T47D (cell line): ENCODE measurements around the gene CDYL2.

Experiments used
- DNase-seq, 2 experiments: peaks; one replicate each; pipeline versions ENCODE4 v3.0.0 to v3.0.0-alpha.2; 2011 to 2012; ENCODE audit warnings: low read depth in 1 of 2, low spot score in 1 of 2
- JUND ChIP-seq: IDR thresholded peaks from 2 replicates; pipeline ENCODE4 v1.6.1; 2012; ENCODE audit warnings: low read depth
- in situ Hi-C: cut with HindIII; loops from 2 replicates; pipeline ENCODE4 v1.10.0; 2016; ENCODE audit warnings: low sequenced_read_pairs, low pct_unique_long_range_greater_than_20kb

The CDYL2 gene

GRCh38 chr16:80614908-80615671 lies 189.3 kb downstream of the CDYL2 start:
- in situ Hi-C loops, result no loop called here
- peak; percentile 60; the same call in 1 of the 2 replicates for TF ChIP-seq JUND
- peak in 1 of 2 experiments; percentile 75 for DNase-seq

GRCh38 chr16:80612461-80613017 lies 191.9 kb downstream of the CDYL2 start:
- no peak for DNase-seq
- in situ Hi-C loops, result no loop called here
- TF ChIP-seq JUND, result no peak

GRCh38 chr16:80611930-80612327 lies 192.5 kb downstream of the CDYL2 start:
- DNase-seq, result no peak
- no peak for TF ChIP-seq JUND
- in situ Hi-C loops, result no loop called here

GRCh38 chr16:80611171-80611929 lies 193.0 kb downstream of the CDYL2 start:
- no peak for DNase-seq
- in situ Hi-C loops, result no loop called here
- TF ChIP-seq JUND, result no peak

- in situ Hi-C loops, result no loop called here
- no peak for DNase-seq
- no peak for TF ChIP-seq JUND
Measured at GRCh38 chr16:80610481-80611156, 193.8 kb downstream of the CDYL2 start.

- no peak for DNase-seq
- no peak for TF ChIP-seq JUND
Measured at GRCh38 chr16:80608946-80609345, 195.5 kb downstream of the CDYL2 start.

GRCh38 chr16:80607204-80607603 lies 197.2 kb downstream of the CDYL2 start:
- TF ChIP-seq JUND, result no peak
- DNase-seq, result peak in 1 of 2 experiments; percentile 44

More at GRCh38 chr16:80608946-80609345, 195.5 kb downstream of the CDYL2 start:
- in situ Hi-C loops, result no loop called here

GRCh38 chr16:80606221-80606766 lies 198.1 kb downstream of the CDYL2 start:
- no peak for TF ChIP-seq JUND
- DNase-seq, result no peak
- in situ Hi-C loops, result no loop called here

More at GRCh38 chr16:80607204-80607603, 197.2 kb downstream of the CDYL2 start:
- in situ Hi-C loops, result no loop called here

GRCh38 chr16:80604600-80605355 lies 199.6 kb downstream of the CDYL2 start:
- in situ Hi-C loops, result no loop called here
- TF ChIP-seq JUND, result no peak
- DNase-seq, result no peak

GRCh38 chr16:80602894-80603293 lies 201.5 kb downstream of the CDYL2 start:
- DNase-seq, result no peak
- no peak for TF ChIP-seq JUND
- in situ Hi-C loops, result no loop called here

- TF ChIP-seq JUND, result no peak
- in situ Hi-C loops, result no loop called here
- no peak for DNase-seq
Measured at GRCh38 chr16:80601182-80601581, 203.2 kb downstream of the CDYL2 start.
